Body of pancreas (tissue), 4 donors: ENCODE measurements around the gene CASZ1. TPM values are rescaled to one million over a fixed set of nuclear protein-coding genes. Genes with fewer than 3 reads are reported as not detected.

Experiments used
- ATAC-seq: fragments of 150-250 bp; one replicate; pipeline ENCODE4 v1.9.1; 2016
- DNase-seq, 4 donors: peaks; one replicate each; pipeline ENCODE4 v3.0.0-alpha.2; 2019
- H3K27ac ChIP-seq, 4 donors: fragments of 200-600 bp; sonication (generic); 1 replicate in 3 of 4; 2 replicates in 1 of 4; pipeline versions ENCODE4 v1.5.1 to v1.6.1; 2016 to 2019; ENCODE audit warnings: mild to moderate bottlenecking in 1 of 4, mixed read lengths in 1 of 4, moderate library complexity in 1 of 4
- H3K27me3 ChIP-seq, 2 donors: fragments of 200-600 bp; sonication (generic); one replicate each; pipeline ENCODE4 v1.6.0; 2016; ENCODE audit warnings: mild to moderate bottlenecking in 1 of 2
- H3K36me3 ChIP-seq, 2 donors: fragments of 200-600 bp; sonication (generic); replicated peaks in 1 of 2; 2 replicates each; pipeline ENCODE4 v1.5.1; 2016; ENCODE audit warnings: low read depth in 2 of 2; ENCODE audit not compliant: insufficient read depth in 1 of 2
- H3K4me1 ChIP-seq: fragments of 200-600 bp; sonication (generic); one replicate; pipeline ENCODE4 v1.6.0; 2016
- H3K4me3 ChIP-seq, 2 donors: fragments of 200-600 bp; sonication (generic); 1 replicate in 1 of 2; 2 replicates in 1 of 2; pipeline ENCODE4 v1.5.1; 2016 to 2019
- H3K9me3 ChIP-seq, 3 donors: fragments of 200-600 bp; sonication (generic); 1 replicate in 2 of 3; 2 replicates in 1 of 3; pipeline ENCODE4 v1.5.1; 2016
- POLR2A ChIP-seq, 3 donors: fragments of 450-650 bp; IDR thresholded peaks; one replicate each; pipeline ENCODE4 v1.6.1; 2016; ENCODE audit warnings: antibody characterized with exemption in 3 of 3, mild to moderate bottlenecking in 2 of 3
- WGBS, 2 donors: methylation state at CpG; one replicate each; pipeline ENCODE4 v1.1.5; 2017; 5-methylcytosine and 5-hydroxymethylcytosine counted together
- intact Hi-C: fragments of 100-400 bp; cut with DNase I; formaldehyde crosslinking; loops from one replicate; pipeline ENCODE4 v1.15.1; 2023
- total RNA-seq, 2 donors: library from RNA; depleted of rRNA; stranded (reverse); fragments of >200 nt; gene quantifications; one replicate each; pipeline ENCODE4 v1.1.0, GENCODE V29; 2016
- TF ChIP-seq, protein P1 (sequence below), 7 experiments: fragments of 450-650 bp in 4 of 7; fragments of 200-600 bp in 3 of 7; sonication (generic) in 3 of 7; IDR thresholded peaks; one replicate each; pipeline ENCODE4 v1.5.1; 2016 to 2019; ENCODE audit warnings: antibody characterized with exemption in 7 of 7

CASZ1 gene
- total RNA-seq, 2 donors from 2014 or later: 9.3 to 14.2 TPM

DNA sequence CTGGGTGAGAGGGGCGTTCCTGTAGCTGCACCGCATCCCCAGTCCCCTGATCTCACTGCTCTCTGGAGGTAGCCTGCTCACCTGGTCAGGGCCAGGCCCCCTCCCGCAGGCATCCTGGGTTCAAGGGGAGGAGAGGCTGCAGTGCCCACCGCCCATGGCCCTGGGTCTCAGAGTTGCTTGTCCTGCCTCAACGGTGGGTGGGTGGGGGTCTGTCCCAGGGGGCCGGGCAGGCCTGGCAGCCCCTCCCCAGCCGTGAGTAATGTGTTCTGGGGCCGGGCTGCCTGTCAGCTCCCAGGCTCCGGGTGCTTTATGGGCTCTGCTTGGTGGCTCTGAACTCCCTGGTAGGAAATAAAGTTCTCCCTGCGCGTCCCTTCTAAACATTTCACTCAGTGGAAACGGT is 126.9 kb downstream of the CASZ1 start:
- ATAC-seq (no peak), DNase-seq (no peak)
- Histone ChIP-seq H3K36me3 (no peaks in the 10 kb centered on the region), H3K9me3 (no peaks in the 10 kb centered on the region), H3K27ac (no peak overlapping the region), H3K27me3 (no peaks in the 10 kb centered on the region), H3K4me3 (no peak overlapping the region), H3K4me1 (peaks cover 48% of the 10 kb centered on the region)
- 86 to 92% methylated on average over 5 to 12 of the region's 12 CpGs for WGBS, 2 donors
- no peak for TF ChIP-seq POLR2A (IDR thresholded peaks at IDR 0.05)
- TF ChIP-seq, protein P1, sequence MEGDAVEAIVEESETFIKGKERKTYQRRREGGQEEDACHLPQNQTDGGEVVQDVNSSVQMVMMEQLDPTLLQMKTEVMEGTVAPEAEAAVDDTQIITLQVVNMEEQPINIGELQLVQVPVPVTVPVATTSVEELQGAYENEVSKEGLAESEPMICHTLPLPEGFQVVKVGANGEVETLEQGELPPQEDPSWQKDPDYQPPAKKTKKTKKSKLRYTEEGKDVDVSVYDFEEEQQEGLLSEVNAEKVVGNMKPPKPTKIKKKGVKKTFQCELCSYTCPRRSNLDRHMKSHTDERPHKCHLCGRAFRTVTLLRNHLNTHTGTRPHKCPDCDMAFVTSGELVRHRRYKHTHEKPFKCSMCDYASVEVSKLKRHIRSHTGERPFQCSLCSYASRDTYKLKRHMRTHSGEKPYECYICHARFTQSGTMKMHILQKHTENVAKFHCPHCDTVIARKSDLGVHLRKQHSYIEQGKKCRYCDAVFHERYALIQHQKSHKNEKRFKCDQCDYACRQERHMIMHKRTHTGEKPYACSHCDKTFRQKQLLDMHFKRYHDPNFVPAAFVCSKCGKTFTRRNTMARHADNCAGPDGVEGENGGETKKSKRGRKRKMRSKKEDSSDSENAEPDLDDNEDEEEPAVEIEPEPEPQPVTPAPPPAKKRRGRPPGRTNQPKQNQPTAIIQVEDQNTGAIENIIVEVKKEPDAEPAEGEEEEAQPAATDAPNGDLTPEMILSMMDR (IDR thresholded peaks at IDR 0.05): no peak
- intact Hi-C loops: no loop called here

DNA sequence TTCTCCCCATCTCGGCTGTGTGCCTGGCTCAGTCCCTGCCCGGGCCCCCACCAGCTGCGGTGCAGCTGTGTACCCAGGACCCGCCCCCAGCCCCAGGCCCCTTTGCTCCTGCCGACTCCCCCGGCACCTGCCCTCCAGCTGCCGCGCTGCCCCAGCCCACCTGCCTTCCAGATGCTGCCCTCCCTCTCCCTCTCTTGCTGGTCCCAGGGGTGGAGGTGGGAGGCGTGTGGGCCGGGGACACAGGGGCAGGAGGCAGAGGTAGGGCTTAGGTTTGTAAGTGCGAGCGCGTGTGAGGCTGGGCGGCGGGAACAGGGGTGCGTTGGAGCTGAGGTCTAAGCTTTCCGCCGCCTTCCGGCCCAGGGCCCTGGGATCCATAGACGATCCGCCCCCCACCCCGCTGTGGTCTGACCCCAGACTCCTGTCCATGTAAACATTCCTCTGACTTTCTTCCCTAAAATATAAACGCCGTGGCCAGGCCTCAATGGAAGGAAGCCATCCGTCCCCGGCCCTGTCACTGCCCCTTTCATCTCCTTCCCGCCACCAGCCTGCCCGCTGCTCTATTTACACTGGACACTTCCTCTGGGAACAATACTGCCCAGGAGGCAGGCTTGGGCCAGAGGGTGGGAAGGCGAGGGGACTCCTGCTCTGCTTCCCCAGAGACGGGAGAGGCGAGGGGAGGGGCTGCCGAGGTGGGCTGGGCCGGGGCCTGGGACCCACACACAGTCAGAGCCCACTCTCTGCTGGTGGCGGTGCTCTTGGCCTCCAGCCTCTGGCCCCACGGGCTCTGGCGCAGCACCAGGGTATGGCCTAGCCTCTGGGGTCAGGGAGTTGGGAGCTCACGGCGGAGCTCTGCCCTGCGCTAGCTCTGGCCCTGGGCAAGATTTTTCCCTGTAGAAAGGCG is 128.3 kb downstream of the CASZ1 start:
- Histone ChIP-seq H3K27ac (peak overlapping the region in 2 of 4 donors; percentile 17 to 26), H3K27me3 (no peaks in the 10 kb centered on the region), H3K4me3 (no peak overlapping the region), H3K4me1 (peaks cover 56% of the 10 kb centered on the region), H3K9me3 (no peaks in the 10 kb centered on the region), H3K36me3 (no peaks in the 10 kb centered on the region)
- DNase-seq (no peak), ATAC-seq (peak; percentile 16)
- intact Hi-C loops: no loop called here
- 81 to 88% methylated on average over 21 to 40 of the region's 40 CpGs for WGBS, 2 donors
- TF ChIP-seq POLR2A (IDR thresholded peaks at IDR 0.05): no peak

DNA sequence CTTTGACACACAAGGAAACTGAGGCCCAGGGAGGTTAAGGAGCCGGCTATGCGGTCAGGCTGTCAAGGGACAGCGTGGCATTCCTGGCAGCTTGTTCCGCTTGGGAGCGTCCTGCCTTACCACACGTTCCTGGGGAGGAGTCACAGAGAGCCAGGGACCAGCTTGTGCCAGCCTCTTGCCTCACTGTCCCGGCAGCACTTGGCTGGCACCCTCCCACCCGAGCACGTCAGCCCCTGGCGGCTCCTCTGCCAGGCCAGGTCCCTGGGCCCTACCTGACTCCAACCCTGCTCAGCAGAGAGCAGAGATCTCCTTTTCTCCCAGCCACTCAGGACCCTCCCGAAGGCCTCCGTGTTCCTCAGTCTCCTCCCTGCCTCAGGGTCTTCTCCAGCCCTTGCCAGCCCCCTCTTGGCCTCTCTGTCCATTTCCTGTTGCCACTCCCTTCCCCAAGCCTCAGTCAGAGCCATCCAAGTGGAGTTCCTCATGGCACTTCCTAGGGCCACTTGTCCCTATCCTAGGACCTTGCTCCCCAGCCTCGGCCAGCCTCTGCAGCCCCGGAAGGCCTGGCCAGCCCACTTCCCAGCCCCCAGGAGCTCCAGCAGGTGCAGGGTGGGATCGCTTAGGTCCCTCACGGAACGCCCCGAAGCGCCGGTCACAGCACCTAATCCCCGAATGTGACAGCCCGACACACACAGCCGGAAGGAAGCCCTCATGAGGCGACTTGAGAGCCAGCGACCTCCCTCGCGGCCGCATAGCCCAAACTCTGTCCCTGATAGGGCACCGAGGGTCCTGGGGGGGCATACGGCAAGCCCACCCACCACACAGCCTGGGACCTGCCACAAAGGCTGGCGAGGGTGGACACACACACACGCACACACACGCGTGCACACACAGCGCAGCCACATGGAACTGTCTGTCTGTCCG is 130.3 kb downstream of the CASZ1 start:
- peak; percentile 56 to 84 (median 80) for DNase-seq
- H3K9me3 ChIP-seq: no peaks in the 10 kb centered on the region
- H3K27me3 ChIP-seq: no peaks in the 10 kb centered on the region
- intact Hi-C loops: no loop called here
- WGBS, 2 donors: 62 to 67% methylated on average over 3 to 36 of the region's 36 CpGs
- H3K4me3 ChIP-seq: no peak overlapping the region
- H3K4me1 ChIP-seq: peaks cover 53% of the 10 kb centered on the region
- TF ChIP-seq POLR2A (IDR thresholded peaks at IDR 0.05): peak in 1 of 3 donors; percentile 22
- TF ChIP-seq, protein P1 (IDR thresholded peaks at IDR 0.05): no peak
- H3K36me3 ChIP-seq: no peaks in the 10 kb centered on the region
- peak; percentile 63 for ATAC-seq
- peak overlapping the region in 2 of 4 donors; percentile 36 to 45 for H3K27ac ChIP-seq

DNA sequence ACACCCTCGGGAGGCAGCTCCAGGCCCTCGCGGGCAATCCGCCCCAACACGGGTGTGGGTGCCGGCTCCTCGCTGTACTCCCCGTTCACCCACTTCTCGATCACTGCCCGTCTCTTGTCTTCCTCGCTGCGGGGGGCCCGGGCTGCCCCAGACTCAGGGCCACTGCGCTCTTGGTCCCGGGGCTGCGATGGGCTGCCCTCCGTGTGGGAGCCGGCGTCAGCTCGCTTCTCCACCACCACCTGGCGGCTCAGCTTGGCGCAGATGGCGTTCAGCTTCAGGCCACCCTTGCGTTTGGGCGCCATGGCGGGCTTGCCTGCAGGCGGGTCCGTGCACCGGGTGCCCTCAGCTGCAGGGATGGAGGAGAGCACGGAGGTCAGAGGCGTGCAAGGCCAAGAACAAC is 131.2 kb downstream of the CASZ1 start:
- WGBS, 2 donors: 97 to 98% methylated on average over 16 to 18 of the region's 31 CpGs
- Histone ChIP-seq H3K27me3 (no peaks in the 10 kb centered on the region), H3K9me3 (no peaks in the 10 kb centered on the region), H3K27ac (no peak overlapping the region), H3K4me1 (peaks cover 53% of the 10 kb centered on the region), H3K4me3 (no peak overlapping the region), H3K36me3 (no peaks in the 10 kb centered on the region)
- DNase-seq (no peak), ATAC-seq (no peak)
- intact Hi-C loops: no loop called here
- TF ChIP-seq, protein P1 (IDR thresholded peaks at IDR 0.05): no peak
- no peak for TF ChIP-seq POLR2A (IDR thresholded peaks at IDR 0.05)

DNA sequence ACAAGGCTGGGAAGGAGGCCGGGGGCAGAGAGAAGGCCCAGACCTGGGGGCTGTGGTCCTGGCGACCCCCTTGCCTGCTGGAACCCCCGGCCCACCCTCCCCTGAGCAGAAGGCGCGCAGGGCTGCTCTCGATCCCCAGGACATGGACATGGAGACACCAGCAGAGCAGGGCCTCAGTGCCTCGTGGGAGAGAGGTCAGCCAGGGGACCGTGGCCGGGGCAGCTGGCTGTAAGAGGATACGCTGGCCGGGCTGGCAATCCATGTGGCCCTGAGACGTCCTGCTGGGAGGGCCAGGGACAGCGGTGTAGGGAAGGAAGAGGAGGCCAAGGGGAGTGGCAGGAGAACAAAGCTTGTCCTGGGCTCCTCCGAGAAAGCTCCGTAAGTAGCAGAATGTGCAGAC is 132.2 kb downstream of the CASZ1 start:
- intact Hi-C loops: no loop called here

More for the DNA sequence above, 132.2 kb downstream of the CASZ1 start:
- no peaks in the 10 kb centered on the region for H3K9me3 ChIP-seq
- peak overlapping the region in 3 of 4 donors; percentile 37 to 57 (median 40) for H3K27ac ChIP-seq
- ATAC-seq: no peak
- TF ChIP-seq POLR2A (IDR thresholded peaks at IDR 0.05): no peak
- TF ChIP-seq, protein P1 (IDR thresholded peaks at IDR 0.05): no peak
- DNase-seq: peak in 2 of 4 donors; percentile 45 to 54
- H3K27me3 ChIP-seq: no peaks in the 10 kb centered on the region
- 31 to 42% methylated on average over 8 to 15 of the region's 15 CpGs for WGBS, 2 donors
- H3K36me3 ChIP-seq: peaks cover 0 to 2% of the 10 kb centered on the region in 2 donors
- H3K4me3 ChIP-seq: no peak overlapping the region
- H3K4me1 ChIP-seq: peaks cover 53% of the 10 kb centered on the region
